Activated CD8-positive, alpha-beta T cell treated with anti-CD3 and anti-CD28 coated beads, Interleukin-2, amount 10 ng/mL, durations not matched to agents 7 days and 5 days (primary cell): ENCODE measurements around the gene PTPN2. TPM values are rescaled to one million over a fixed set of nuclear protein-coding genes. Genes with fewer than 3 reads are reported as not detected.
"Not testable (repeated sequence)": the region's sequence is repeated elsewhere in the genome, so short reads cannot be mapped to it uniquely, and the experiment has no call there.

Experiments used
- ATAC-seq: fragments of 150-1000 bp; cut with Tn5 transposase; one replicate; pipeline ENCODE4 v1.10.0; 2021; ENCODE audit warnings: moderate library complexity
- CTCF ChIA-PET: fragments of 350-600 bp; sonication (Branson Sonifier 250); formaldehyde crosslinking; loops from one replicate; lab custom pipeline; 2021; ENCODE audit warnings: antibody characterized with exemption; lab: Charles Lee
- POLR2A ChIA-PET: fragments of 350-600 bp; sonication (Branson Sonifier 250); formaldehyde crosslinking; loops from one replicate; lab custom pipeline; 2021; ENCODE audit warnings: antibody characterized with exemption; lab: Charles Lee
- DNase-seq: peaks from one replicate; pipeline ENCODE4 v3.0.0-alpha.2; 2020
- H3K27ac Mint-ChIP-seq: one replicate; pipeline ENCODE4 v1.8.0; 2021; ENCODE audit warnings: mild to moderate bottlenecking, mixed read lengths
- H3K27me3 Mint-ChIP-seq: one replicate; pipeline ENCODE4 v1.8.0; 2021; ENCODE audit warnings: low read depth, mixed read lengths
- H3K36me3 Mint-ChIP-seq: one replicate; pipeline ENCODE4 v1.8.0; 2021; ENCODE audit warnings: low read depth, mixed read lengths
- H3K4me1 Mint-ChIP-seq: one replicate; pipeline ENCODE4 v1.8.0; 2021; ENCODE audit warnings: low read depth, mixed read lengths
- H3K4me3 Mint-ChIP-seq: one replicate; pipeline ENCODE4 v1.8.0; 2021; ENCODE audit warnings: mild to moderate bottlenecking, mixed read lengths
- H3K9me3 Mint-ChIP-seq: one replicate; pipeline ENCODE4 v1.8.0; 2022; ENCODE audit warnings: mixed read lengths; ENCODE audit not compliant: insufficient read depth
- total RNA-seq, 2 experiments: library from RNA; stranded (reverse); gene quantifications; one replicate each; pipeline ENCODE4 v1.2.3, GENCODE V29; 2021

The PTPN2 gene
- total RNA-seq, 2 experiments from 2014 or later: 52.9 to 53.6 TPM

DNA sequence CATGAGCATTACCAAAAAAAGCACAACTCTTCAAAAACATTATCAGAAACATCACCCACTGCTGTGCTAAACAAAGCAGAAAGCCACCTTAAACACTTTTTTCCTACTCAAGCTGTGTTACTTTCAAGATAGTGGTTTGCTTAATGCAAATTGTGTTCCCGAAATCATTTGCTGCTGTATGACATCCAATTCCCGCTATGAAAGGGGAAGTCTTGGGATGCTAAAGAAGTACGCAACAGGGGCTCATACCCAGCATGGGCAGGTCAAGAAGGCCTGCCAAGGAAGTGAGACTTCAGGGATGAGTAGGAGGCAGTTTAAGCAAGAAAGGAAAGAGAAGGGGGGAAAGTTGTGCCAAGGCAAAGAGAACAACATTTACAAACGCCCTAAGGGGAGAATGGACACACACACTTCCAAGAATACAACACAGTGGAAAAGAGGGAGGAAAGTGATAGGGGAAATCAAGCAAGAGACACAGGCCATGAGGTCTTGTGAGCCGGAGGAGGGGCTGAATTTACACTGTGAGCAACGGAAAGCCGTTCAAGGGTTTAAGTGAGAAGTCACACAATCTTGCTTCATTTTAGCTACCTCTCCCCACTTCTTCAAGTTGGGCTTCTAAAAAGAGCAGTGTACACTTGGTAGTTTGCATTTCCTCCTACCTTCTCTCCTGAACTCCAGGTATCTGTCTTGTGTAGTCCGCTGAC lies 4.0 kb downstream of the PTPN2 start:
- Mint-ChIP-seq H3K27ac (no peak overlapping the region), H3K4me1 (peaks cover 48% of the 10 kb centered on the region), H3K4me3 (peak overlapping the region; percentile 2), H3K36me3 (peaks cover 23% of the 10 kb centered on the region), H3K9me3 (no peaks in the 10 kb centered on the region), H3K27me3 (no peaks in the 10 kb centered on the region)
- ATAC-seq: no peak
- ChIA-PET CTCF (interaction anchor here (0.9 to 6.1 kb wide), 4 partner anchors 14 to 152 kb away, joined by 3 to 33 read pairs (median 4); no protein-coding TSS in a partner anchor), POLR2A (interaction anchor here (0.7 to 1.5 kb wide), 3 partner anchors 24 to 130 kb away, joined by 3 to 4 read pairs (median 3); no protein-coding TSS in a partner anchor)
- no peak for DNase-seq

DNA sequence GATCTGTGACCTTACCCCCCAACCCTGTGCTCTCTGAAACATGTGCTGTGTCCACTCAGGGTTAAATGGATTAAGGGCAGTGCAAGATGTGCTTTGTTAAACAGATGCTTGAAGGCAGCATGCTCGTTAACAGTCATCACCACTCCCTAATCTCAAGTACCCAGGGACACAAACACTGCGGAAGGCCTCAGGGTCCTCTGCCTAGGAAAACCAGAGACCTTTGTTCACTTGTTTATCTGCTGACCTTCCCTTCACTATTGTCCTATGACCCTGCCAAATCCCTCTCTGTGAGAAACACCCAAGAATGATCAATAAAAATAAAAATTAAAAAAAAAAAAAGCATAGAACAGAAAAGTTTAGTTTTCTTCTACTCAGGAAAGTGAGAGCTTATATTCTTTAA lies 9.0 kb downstream of the PTPN2 start:
- DNase-seq, H3K27me3 Mint-ChIP-seq, H3K9me3 Mint-ChIP-seq, H3K4me3 Mint-ChIP-seq, H3K27ac Mint-ChIP-seq, ATAC-seq, CTCF ChIA-PET: not testable (repeated sequence)
- POLR2A ChIA-PET: interaction anchor here (0.6 kb wide), 1 partner anchor 139 kb away, joined by 4 read pairs; no protein-coding TSS in a partner anchor
- H3K4me1 Mint-ChIP-seq: peaks cover 23% of the 10 kb centered on the region
- H3K36me3 Mint-ChIP-seq: peaks cover 19% of the 10 kb centered on the region

- CTCF ChIA-PET, POLR2A ChIA-PET, H3K9me3 Mint-ChIP-seq, H3K27me3 Mint-ChIP-seq, ATAC-seq, DNase-seq, H3K4me3 Mint-ChIP-seq, H3K27ac Mint-ChIP-seq: not testable (repeated sequence)
- peaks cover 19% of the 10 kb centered on the region for H3K36me3 Mint-ChIP-seq
- H3K4me1 Mint-ChIP-seq: peaks cover 15% of the 10 kb centered on the region
Measured at GRCh38 chr18:12873961-12874567, 10.0 kb downstream of the PTPN2 start.

DNA sequence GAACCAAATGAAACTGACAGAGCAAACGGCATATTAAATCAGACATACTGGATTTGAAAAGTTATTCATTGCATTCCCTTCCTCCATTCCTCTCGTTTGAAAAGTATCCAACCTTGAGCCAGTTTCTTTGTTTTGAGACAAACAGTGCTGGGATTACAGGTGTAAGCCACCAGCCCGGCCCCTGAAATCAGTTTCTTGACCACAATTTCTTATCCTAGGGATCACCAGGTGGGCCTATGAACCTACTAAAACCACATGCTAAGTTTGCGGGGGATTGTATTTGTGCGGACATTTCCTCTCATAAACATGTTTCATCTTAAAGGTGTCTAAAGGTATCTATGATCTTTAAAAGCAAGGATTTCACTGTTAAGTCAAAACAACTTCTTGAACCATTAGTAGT lies 11.6 kb downstream of the PTPN2 start:
- Mint-ChIP-seq H3K27me3 (no peaks in the 10 kb centered on the region), H3K36me3 (peaks cover 16% of the 10 kb centered on the region), H3K4me3 (no peak overlapping the region), H3K27ac (no peak overlapping the region), H3K4me1 (peaks cover 16% of the 10 kb centered on the region), H3K9me3 (peaks cover 3% of the 10 kb centered on the region)
- ChIA-PET POLR2A (interaction anchor here (0.5 kb wide), 1 partner anchor 54 kb away, joined by 4 read pairs; no protein-coding TSS in a partner anchor), CTCF (interaction anchor here (1.2 kb wide), 1 partner anchor 11 kb away, joined by 3 read pairs; the partner anchor contains the start of gene PTPN2)
- DNase-seq (no peak), ATAC-seq (no peak)

DNA sequence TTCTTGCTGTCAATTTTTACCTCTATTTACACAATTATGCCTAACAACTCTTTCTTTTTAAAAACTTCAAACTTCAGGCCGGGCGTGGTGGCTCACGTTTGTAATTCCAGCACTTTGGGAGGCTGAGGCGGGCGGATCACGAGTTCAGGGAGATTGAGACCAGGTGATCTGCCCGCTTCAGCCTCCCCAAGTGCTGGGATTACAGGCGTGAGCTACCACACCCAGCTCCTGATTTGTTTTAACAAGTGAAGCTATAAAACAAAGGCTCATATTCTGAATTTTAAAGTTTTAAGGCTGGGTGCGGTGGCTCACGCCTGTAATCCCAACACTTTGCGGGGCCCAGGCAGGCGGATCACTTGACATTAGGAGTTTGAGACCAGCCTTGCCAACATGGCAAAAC lies 15.5 kb downstream of the PTPN2 start:
- ChIA-PET CTCF (no interaction called here), POLR2A (interaction anchor here (1.6 kb wide), 1 partner anchor 15 kb away, joined by 6 read pairs; the partner anchor contains the start of gene PTPN2)
- DNase-seq (no peak), ATAC-seq (no peak)
- peaks cover 3% of the 10 kb centered on the region for H3K9me3 Mint-ChIP-seq
- H3K4me3 Mint-ChIP-seq: no peak overlapping the region
- H3K4me1 Mint-ChIP-seq: peaks cover 19% of the 10 kb centered on the region
- peaks cover 8% of the 10 kb centered on the region for H3K36me3 Mint-ChIP-seq
- no peak overlapping the region for H3K27ac Mint-ChIP-seq
- H3K27me3 Mint-ChIP-seq: no peaks in the 10 kb centered on the region

DNA sequence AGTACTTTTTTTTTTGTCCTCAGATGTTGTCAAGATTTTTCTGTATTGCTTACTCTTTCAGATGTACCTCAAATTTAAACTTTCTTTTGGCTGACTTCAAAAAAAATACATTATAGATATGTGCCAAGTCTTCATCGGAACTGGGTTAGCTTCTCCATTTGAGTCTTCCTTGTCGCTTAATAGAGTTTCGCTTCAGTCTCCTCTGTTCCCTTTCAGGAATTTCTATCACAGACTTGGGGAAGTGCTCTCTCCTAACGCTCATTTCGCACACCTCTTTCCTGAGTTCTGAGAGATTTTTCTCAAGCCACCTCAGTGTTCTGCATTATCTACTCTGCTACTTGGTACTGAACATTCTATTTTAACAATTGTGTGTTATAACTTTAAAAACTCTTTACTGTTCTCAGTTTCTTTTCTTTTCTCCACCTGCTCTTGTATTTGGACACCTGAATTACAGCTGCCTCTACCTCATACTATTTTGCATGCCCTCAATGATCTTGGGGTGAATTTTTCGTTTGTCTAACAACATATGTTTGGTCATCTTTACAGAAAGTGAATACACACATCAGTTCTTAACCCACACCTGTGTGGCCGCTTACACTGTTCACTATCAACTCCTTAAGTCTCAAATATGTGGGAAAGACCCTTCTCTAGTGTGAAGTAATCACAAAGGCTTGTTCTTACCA lies 16.5 kb downstream of the PTPN2 start:
- H3K36me3 Mint-ChIP-seq: peaks cover 7% of the 10 kb centered on the region
- ATAC-seq: no peak
- POLR2A ChIA-PET: no interaction called here
- no peak for DNase-seq
- CTCF ChIA-PET: no interaction called here
- H3K9me3 Mint-ChIP-seq: peaks cover 3% of the 10 kb centered on the region
- no peaks in the 10 kb centered on the region for H3K27me3 Mint-ChIP-seq
- H3K4me3 Mint-ChIP-seq: no peak overlapping the region
- peaks cover 26% of the 10 kb centered on the region for H3K4me1 Mint-ChIP-seq
- no peak overlapping the region for H3K27ac Mint-ChIP-seq

DNA sequence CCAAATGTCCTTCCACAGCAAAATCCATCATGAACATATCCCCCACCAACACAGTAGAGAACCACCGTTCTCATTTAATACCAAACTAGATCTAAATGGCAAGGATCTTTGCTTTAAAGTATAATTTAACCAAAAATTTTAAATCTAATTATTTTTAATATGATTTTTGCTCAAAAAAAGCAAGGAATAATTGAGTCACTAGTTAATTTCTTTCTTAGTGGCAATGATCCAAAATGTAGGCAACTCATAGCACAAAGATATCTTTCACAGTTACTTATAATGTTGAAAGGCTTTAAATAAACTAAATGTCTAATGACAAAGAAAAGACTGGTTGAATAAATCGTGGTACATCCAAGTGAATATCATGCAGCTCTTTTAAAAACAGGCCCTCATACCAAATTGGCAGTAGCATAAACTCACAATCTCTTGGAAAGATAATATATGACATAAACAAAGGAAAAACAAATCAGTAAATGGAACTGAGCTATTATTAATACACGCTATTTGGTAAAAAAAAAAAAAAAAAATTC lies 20.3 kb downstream of the PTPN2 start:
- H3K9me3 Mint-ChIP-seq: no peaks in the 10 kb centered on the region
- DNase-seq (no peak), ATAC-seq (no peak)
- POLR2A ChIA-PET: interaction anchor here (0.6 to 1.6 kb wide), 4 partner anchors 14 to 114 kb away, joined by 3 to 7 read pairs (median 4); no protein-coding TSS in a partner anchor
- no peak overlapping the region for H3K4me3 Mint-ChIP-seq
- H3K4me1 Mint-ChIP-seq: peaks cover 47% of the 10 kb centered on the region
- CTCF ChIA-PET: interaction anchor here (0.9 to 1.8 kb wide), 7 partner anchors 11 to 471 kb away, joined by 3 to 5 read pairs (median 4); no protein-coding TSS in a partner anchor
- H3K27ac Mint-ChIP-seq: no peak overlapping the region
- peaks cover 10% of the 10 kb centered on the region for H3K36me3 Mint-ChIP-seq
- H3K27me3 Mint-ChIP-seq: no peaks in the 10 kb centered on the region

- Mint-ChIP-seq H3K27ac (no peak overlapping the region), H3K4me1 (peaks cover 52% of the 10 kb centered on the region), H3K27me3 (no peaks in the 10 kb centered on the region), H3K36me3 (peaks cover 13% of the 10 kb centered on the region), H3K9me3 (no peaks in the 10 kb centered on the region), H3K4me3 (no peak overlapping the region)
- DNase-seq: no peak
- no peak for ATAC-seq
- POLR2A ChIA-PET: interaction anchor here (0.5 to 1.6 kb wide), 4 partner anchors 8 to 487 kb away, joined by 3 to 7 read pairs (median 4); no protein-coding TSS in a partner anchor
- CTCF ChIA-PET: interaction anchor here (0.7 to 1.4 kb wide), 5 partner anchors 10 to 135 kb away, joined by 3 to 4 read pairs (median 3); no protein-coding TSS in a partner anchor
Measured at GRCh38 chr18:12862874-12863482, 21.1 kb downstream of the PTPN2 start.

DNA sequence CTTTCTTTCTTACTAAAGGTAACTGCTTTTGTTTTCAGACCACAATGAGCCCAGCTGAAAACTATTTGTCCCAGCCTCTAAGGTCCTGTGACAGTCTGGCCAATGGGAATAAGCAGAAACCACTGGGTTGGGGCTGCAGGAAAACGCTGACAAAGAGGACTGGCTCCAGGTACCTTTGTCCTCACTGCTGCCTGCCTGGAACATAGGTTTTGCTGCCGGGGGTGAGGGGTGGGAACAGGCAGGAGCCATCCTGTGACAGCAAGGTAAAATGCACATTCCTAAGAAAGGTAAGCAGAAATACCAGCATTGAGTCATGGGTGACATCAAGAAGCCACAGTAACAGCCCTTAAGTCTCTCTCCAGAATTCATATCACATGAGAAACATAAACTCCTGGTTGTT lies 21.6 kb downstream of the PTPN2 start:
- H3K9me3 Mint-ChIP-seq: no peaks in the 10 kb centered on the region
- ChIA-PET POLR2A (interaction anchor here (0.6 to 1.6 kb wide), 3 partner anchors 8 to 87 kb away, joined by 3 to 7 read pairs (median 3); no protein-coding TSS in a partner anchor), CTCF (interaction anchor here (0.7 to 1.4 kb wide), 5 partner anchors 10 to 135 kb away, joined by 3 to 4 read pairs (median 3); no protein-coding TSS in a partner anchor)
- peaks cover 16% of the 10 kb centered on the region for H3K36me3 Mint-ChIP-seq
- ATAC-seq (no peak), DNase-seq (no peak)
- no peak overlapping the region for H3K27ac Mint-ChIP-seq
- peaks cover 52% of the 10 kb centered on the region for H3K4me1 Mint-ChIP-seq
- H3K27me3 Mint-ChIP-seq: no peaks in the 10 kb centered on the region
- no peak overlapping the region for H3K4me3 Mint-ChIP-seq

- Mint-ChIP-seq H3K4me1 (peaks cover 57% of the 10 kb centered on the region), H3K9me3 (no peaks in the 10 kb centered on the region), H3K4me3 (no peak overlapping the region), H3K27ac (no peak overlapping the region), H3K36me3 (peaks cover 20% of the 10 kb centered on the region), H3K27me3 (no peaks in the 10 kb centered on the region)
- no peak for ATAC-seq
- ChIA-PET CTCF (interaction anchor here (0.8 to 1.4 kb wide), 2 partner anchors 31 to 134 kb away, joined by 3 to 4 read pairs; no protein-coding TSS in a partner anchor), POLR2A (no interaction called here)
- DNase-seq: no peak
Measured at GRCh38 chr18:12861637-12862036, 22.4 kb downstream of the PTPN2 start.
